Measurements from ENCODE around the gene SLC6A9.

- no peak for TF ChIP-seq CTCF (IDR thresholded peaks at IDR 0.05)
- TF ChIP-seq POLR2A (IDR thresholded peaks at IDR 0.05): no peak
- no peak for TF ChIP-seq EP300 (IDR thresholded peaks at IDR 0.05)
- no peak for TF ChIP-seq POLR2AphosphoS5 (IDR thresholded peaks at IDR 0.05)
Observed at GRCh38 chr1:43956234-43956633, 75.0 kb downstream of the SLC6A9 start.

Measured in upper lobe of left lung (tissue), 4 donors.